HepG2 (cell line): ENCODE data around the gene USP30. TPM values are rescaled to one million over a fixed set of nuclear protein-coding genes. Genes with fewer than 3 reads are reported as not detected.

Experiments
- ASH2L ChIP-seq: fragments of 300-600, 200-600 bp; sonication (generic); IDR thresholded peaks from 2 replicates; pipeline ENCODE4 v1.7.0; 2017; ENCODE audit warnings: low read depth, mild to moderate bottlenecking, moderate library complexity, mixed read lengths, low read length; ENCODE audit not compliant: insufficient read length
- CBX2 ChIP-seq, 2 experiments: fragments of 200-600 bp in 1 of 2; sonication (generic); formaldehyde crosslinking in 1 of 2; IDR thresholded peaks; 2 replicates each; pipeline versions ENCODE4 v1.7.0 to v1.8.1; 2018 to 2022; ENCODE audit warnings: low read depth in 2 of 2, low read length in 1 of 2, mild to moderate bottlenecking in 1 of 2, missing genetic modification reagents in 1 of 2
- ELF4 ChIP-seq: sonication (generic); formaldehyde crosslinking; IDR thresholded peaks from 2 replicates; pipeline ENCODE4 v1.5.0; 2020; ENCODE audit warnings: missing genetic modification reagents, mild to moderate bottlenecking, moderate library complexity, borderline replicate concordance
- KDM1A ChIP-seq: IDR thresholded peaks from 2 replicates; pipeline ENCODE4 v1.6.1; 2016; ENCODE audit warnings: missing compliant biosample characterization
- MBD4 ChIP-seq: IDR thresholded peaks from 2 replicates; pipeline ENCODE4 v1.6.1; 2012; ENCODE audit warnings: low read length, inconsistent platforms, borderline replicate concordance
- ZKSCAN8 ChIP-seq: IDR thresholded peaks from 2 replicates; pipeline ENCODE4 v1.6.1; 2016; ENCODE audit warnings: borderline replicate concordance, missing genetic modification reagents, missing compliant biosample characterization
- ZNF230 ChIP-seq: sonication (generic); formaldehyde crosslinking; IDR thresholded peaks from 2 replicates; pipeline ENCODE4 v1.4.0; 2020; ENCODE audit warnings: mild to moderate bottlenecking, missing genetic modification reagents
- ZNF234 ChIP-seq: sonication (generic); formaldehyde crosslinking; conservative IDR thresholded peaks from 2 replicates; pipeline ENCODE4 v1.5.1; 2020; ENCODE audit warnings: mild to moderate bottlenecking, missing genetic modification reagents
- ZNF317 ChIP-seq: sonication (generic); formaldehyde crosslinking; IDR thresholded peaks from 2 replicates; pipeline ENCODE4 v1.5.0; 2020; ENCODE audit warnings: mild to moderate bottlenecking, missing genetic modification reagents
- ZNF552 ChIP-seq: sonication (generic); formaldehyde crosslinking; IDR thresholded peaks from 2 replicates; pipeline ENCODE4 v1.9.0; 2022; ENCODE audit warnings: missing genetic modification reagents, mild to moderate bottlenecking, borderline replicate concordance
- ZNF580 ChIP-seq: IDR thresholded peaks from 2 replicates; pipeline ENCODE4 v1.6.1; 2016; ENCODE audit warnings: low read depth, borderline replicate concordance
- ZNF768 ChIP-seq: sonication (generic); formaldehyde crosslinking; IDR thresholded peaks from 2 replicates; pipeline ENCODE4 v1.4.0; 2020; ENCODE audit warnings: missing genetic modification reagents
- ZNF775 ChIP-seq: sonication (generic); formaldehyde crosslinking; IDR thresholded peaks from 2 replicates; pipeline ENCODE4 v1.4.0; 2020; ENCODE audit warnings: missing genetic modification reagents, mild to moderate bottlenecking, moderate library complexity, borderline replicate concordance
- ZNF800 ChIP-seq: sonication (generic); formaldehyde crosslinking; IDR thresholded peaks from 2 replicates; pipeline ENCODE4 v1.4.0; 2020; ENCODE audit warnings: missing genetic modification reagents
- ZSCAN25 ChIP-seq: sonication (generic); formaldehyde crosslinking; IDR thresholded peaks from 2 replicates; pipeline ENCODE4 v1.8.0; 2022; ENCODE audit warnings: mild to moderate bottlenecking, missing genetic modification reagents
- polyA plus RNA-seq, 8 experiments: library from polyadenylated mRNA; depleted of rRNA in 3 of 8; stranded (reverse) in 7 of 8; unstranded in 1 of 8; fragments of >200 nt; fragmentation: Illumina TruSeq in 4 of 8; extraction: Trizol in 4 of 8; gene quantifications; 2 replicates each; pipeline versions ENCODE4 v1.2.1 to v1.2.3, GENCODE V29; 2011 to 2016; ENCODE audit warnings: low read depth in 4 of 8, missing spikeins in 1 of 8, mixed read lengths in 1 of 8; ENCODE audit not compliant: insufficient read depth in 1 of 8
- total RNA-seq, 5 experiments: library from RNA; depleted of rRNA; stranded (reverse); fragments of >200 nt; fragmentation: Illumina TruSeq; extraction: Trizol; gene quantifications; 2 replicates each; pipeline ENCODE4 v1.2.3, GENCODE V29; 2016; ENCODE audit warnings: low read depth in 1 of 5
- TF ChIP-seq, protein P1 (sequence below): sonication (generic); formaldehyde crosslinking; IDR thresholded peaks from 2 replicates; pipeline ENCODE4 v1.4.0; 2020; ENCODE audit warnings: missing genetic modification reagents
- TF ChIP-seq, protein P2 (sequence below): fragments of 450-650 bp; IDR thresholded peaks from 2 replicates; pipeline ENCODE4 v1.6.1; 2016
- TF ChIP-seq, protein P3 (sequence below): sonication (generic); formaldehyde crosslinking; IDR thresholded peaks from 2 replicates; pipeline ENCODE4 v1.4.0; 2020; ENCODE audit warnings: mild to moderate bottlenecking, missing genetic modification reagents
- TF ChIP-seq, protein P4 (sequence below): sonication (generic); formaldehyde crosslinking; IDR thresholded peaks from 2 replicates; pipeline ENCODE4 v1.5.0; 2020; ENCODE audit warnings: missing genetic modification reagents
- TF ChIP-seq, protein P5 (sequence below): IDR thresholded peaks from 2 replicates; pipeline ENCODE4 v1.6.1; 2016

Gene USP30
- total and polyA plus RNA-seq, 2 of the 13 experiments (the other 11 are each of a cell fraction or from before 2014, with no cell fraction given): 11.2 to 20.8 TPM

DNA sequence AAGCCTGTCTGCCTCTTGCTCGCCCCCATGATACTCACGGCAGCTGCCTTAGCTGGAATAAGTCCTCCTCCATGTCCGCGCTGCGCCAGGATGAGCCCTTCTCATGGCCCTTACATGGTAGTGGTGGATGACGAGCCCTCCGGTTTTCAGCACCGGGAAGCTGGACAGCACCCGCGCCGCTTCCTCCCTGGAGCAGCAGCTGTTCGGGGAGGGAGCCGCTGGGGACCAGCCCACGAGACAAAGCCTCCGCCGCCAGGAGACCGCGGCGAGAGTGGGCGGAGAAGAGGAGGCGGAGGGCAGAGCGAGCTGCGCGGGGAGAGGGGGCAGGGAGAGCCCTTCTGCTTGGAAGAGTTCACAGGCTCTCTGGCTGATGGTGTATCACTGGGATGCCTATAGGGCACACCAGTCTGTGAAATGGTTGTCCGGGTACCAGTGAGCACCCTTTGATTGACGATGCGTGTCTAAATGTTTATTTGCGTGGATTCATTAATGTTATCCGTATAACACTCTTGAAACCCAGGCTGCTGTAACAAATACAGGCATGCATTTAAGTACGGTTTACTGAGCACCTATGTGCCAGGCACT lies 31.5 kb upstream of the USP30 start, which contains the start of gene SVOP (continued):
- TF ChIP-seq ZNF800 (CRISPR knock-in tag): peak; percentile 80; the same call in 1 of the 2 replicates
- no peak for TF ChIP-seq ASH2L
- no peak for TF ChIP-seq ZNF775 (CRISPR knock-in tag)
- peak; percentile 49; the same call in 1 of the 2 replicates for TF ChIP-seq ZKSCAN8
- TF ChIP-seq, protein P1, sequence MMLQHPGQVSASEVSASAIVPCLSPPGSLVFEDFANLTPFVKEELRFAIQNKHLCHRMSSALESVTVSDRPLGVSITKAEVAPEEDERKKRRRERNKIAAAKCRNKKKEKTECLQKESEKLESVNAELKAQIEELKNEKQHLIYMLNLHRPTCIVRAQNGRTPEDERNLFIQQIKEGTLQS: 0 out of 2 replicates have a peak, but pooled peaks have one; percentile 62
- 0 out of 2 replicates have a peak, but pooled peaks have one; percentile 68 for TF ChIP-seq ZNF552 (CRISPR knock-in tag)
- no peak for TF ChIP-seq ZSCAN25 (CRISPR knock-in tag)
- TF ChIP-seq MBD4: no peak
- TF ChIP-seq KDM1A: no peak
- TF ChIP-seq, protein P2, sequence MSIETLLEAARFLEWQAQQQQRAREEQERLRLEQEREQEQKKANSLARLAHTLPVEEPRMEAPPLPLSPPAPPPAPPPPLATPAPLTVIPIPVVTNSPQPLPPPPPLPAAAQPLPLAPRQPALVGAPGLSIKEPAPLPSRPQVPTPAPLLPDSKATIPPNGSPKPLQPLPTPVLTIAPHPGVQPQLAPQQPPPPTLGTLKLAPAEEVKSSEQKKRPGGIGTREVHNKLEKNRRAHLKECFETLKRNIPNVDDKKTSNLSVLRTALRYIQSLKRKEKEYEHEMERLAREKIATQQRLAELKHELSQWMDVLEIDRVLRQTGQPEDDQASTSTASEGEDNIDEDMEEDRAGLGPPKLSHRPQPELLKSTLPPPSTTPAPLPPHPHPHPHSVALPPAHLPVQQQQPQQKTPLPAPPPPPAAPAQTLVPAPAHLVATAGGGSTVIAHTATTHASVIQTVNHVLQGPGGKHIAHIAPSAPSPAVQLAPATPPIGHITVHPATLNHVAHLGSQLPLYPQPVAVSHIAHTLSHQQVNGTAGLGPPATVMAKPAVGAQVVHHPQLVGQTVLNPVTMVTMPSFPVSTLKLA: 0 out of 2 replicates have a peak, but pooled peaks have one; percentile 15
- TF ChIP-seq, protein P3, sequence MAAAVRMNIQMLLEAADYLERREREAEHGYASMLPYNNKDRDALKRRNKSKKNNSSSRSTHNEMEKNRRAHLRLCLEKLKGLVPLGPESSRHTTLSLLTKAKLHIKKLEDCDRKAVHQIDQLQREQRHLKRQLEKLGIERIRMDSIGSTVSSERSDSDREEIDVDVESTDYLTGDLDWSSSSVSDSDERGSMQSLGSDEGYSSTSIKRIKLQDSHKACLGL: peak; percentile 70; the same call in 1 of the 2 replicates
- peak; percentile 81; the same call in 1 of the 2 replicates for TF ChIP-seq ZNF230 (CRISPR knock-in tag)
- TF ChIP-seq ZNF768 (CRISPR knock-in tag): peak; percentile 83
- TF ChIP-seq, protein P4, sequence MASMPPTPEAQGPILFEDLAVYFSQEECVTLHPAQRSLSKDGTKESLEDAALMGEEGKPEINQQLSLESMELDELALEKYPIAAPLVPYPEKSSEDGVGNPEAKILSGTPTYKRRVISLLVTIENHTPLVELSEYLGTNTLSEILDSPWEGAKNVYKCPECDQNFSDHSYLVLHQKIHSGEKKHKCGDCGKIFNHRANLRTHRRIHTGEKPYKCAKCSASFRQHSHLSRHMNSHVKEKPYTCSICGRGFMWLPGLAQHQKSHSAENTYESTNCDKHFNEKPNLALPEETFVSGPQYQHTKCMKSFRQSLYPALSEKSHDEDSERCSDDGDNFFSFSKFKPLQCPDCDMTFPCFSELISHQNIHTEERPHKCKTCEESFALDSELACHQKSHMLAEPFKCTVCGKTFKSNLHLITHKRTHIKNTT: no peak
- peak; percentile 97 for TF ChIP-seq ZNF580 (CRISPR knock-in tag)
- 0 out of 2 replicates have a peak, but pooled peaks have one; percentile 41 for TF ChIP-seq ZNF234 (CRISPR knock-in tag)
- no peak for TF ChIP-seq ELF4 (CRISPR knock-in tag)
- TF ChIP-seq ZNF317: no peak
- TF ChIP-seq, protein P5, sequence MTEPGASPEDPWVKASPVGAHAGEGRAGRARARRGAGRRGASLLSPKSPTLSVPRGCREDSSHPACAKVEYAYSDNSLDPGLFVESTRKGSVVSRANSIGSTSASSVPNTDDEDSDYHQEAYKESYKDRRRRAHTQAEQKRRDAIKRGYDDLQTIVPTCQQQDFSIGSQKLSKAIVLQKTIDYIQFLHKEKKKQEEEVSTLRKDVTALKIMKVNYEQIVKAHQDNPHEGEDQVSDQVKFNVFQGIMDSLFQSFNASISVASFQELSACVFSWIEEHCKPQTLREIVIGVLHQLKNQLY: peak; percentile 58; the same call in 1 of the 2 replicates
- no peak for TF ChIP-seq CBX2 (IDR thresholded peaks at IDR 0.05; ENCODE audit: low read depth, low read length)
- no peak for TF ChIP-seq CBX2 (CRISPR knock-in tag; IDR thresholded peaks at IDR 0.05; ENCODE audit: low read depth)
